HG02759 (cell line): Measurements from ENCODE around the gene CPT1B.
"Not testable (repeated sequence)": the region's sequence is repeated elsewhere in the genome, so short reads cannot be mapped to it uniquely, and the experiment has no call there.

Source experiments
- ATAC-seq: cut with Tn5 transposase; IDR thresholded peaks from one replicate; pipeline ENCODE4 v1.9.1; 2021; ENCODE audit warnings: mild to moderate bottlenecking, moderate library complexity; ENCODE audit not compliant: unreplicated experiment

The CPT1B gene

GRCh38 chr22:50609599-50609998 lies 31.4 kb upstream of the CPT1B start:
- no peak for ATAC-seq

- no peak for ATAC-seq
Observed at GRCh38 chr22:50608996-50609395, 30.8 kb upstream of the CPT1B start.

GRCh38 chr22:50608058-50608840 lies 30.0 kb upstream of the CPT1B start:
- ATAC-seq, result not testable (repeated sequence)

- no peak for ATAC-seq
Observed at GRCh38 chr22:50607659-50608020, 29.4 kb upstream of the CPT1B start.

- no peak for ATAC-seq
Observed at GRCh38 chr22:50606946-50607658, 28.9 kb upstream of the CPT1B start.

GRCh38 chr22:50606165-50606945 lies 28.1 kb upstream of the CPT1B start:
- no peak for ATAC-seq

- ATAC-seq, result no peak
Observed at GRCh38 chr22:50605613-50606074, 27.4 kb upstream of the CPT1B start.

GRCh38 chr22:50605002-50605612 lies 26.9 kb upstream of the CPT1B start:
- ATAC-seq, result no peak

- ATAC-seq, result no peak
Observed at GRCh38 chr22:50604256-50605001, 26.2 kb upstream of the CPT1B start.

GRCh38 chr22:50603511-50604255 lies 25.5 kb upstream of the CPT1B start:
- ATAC-seq, result no peak

- no peak for ATAC-seq
Observed at GRCh38 chr22:50602338-50602700, 24.1 kb upstream of the CPT1B start.

- no peak for ATAC-seq
Observed at GRCh38 chr22:50601669-50602337, 23.6 kb upstream of the CPT1B start.

GRCh38 chr22:50600967-50601668 lies 22.9 kb upstream of the CPT1B start:
- ATAC-seq, result no peak

GRCh38 chr22:50600538-50600937 lies 22.3 kb upstream of the CPT1B start, which contains the start of gene MAPK8IP2:
Gene MAPK8IP2, plus strand, starts transcription at chr22:50600793. Its CDS starts 26 bp downstream, at chr22:50600819.
- ATAC-seq, result no peak

- ATAC-seq, result no peak
Observed at GRCh38 chr22:50599816-50600455, 21.7 kb upstream of the CPT1B start.

- no peak for ATAC-seq
Observed at GRCh38 chr22:50597097-50597496, 18.9 kb upstream of the CPT1B start.

- ATAC-seq, result no peak
Observed at GRCh38 chr22:50595189-50595588, 17.0 kb upstream of the CPT1B start.

- ATAC-seq, result no peak
Observed at GRCh38 chr22:50587407-50587806, 9.2 kb upstream of the CPT1B start.
